NCI-H2081 treated with DMSO at 0.1 percent for 48 hours (cell line): Measurements from ENCODE around the gene CSF1R.
"Not testable (repeated sequence)": the region's sequence is repeated elsewhere in the genome, so short reads cannot be mapped to it uniquely, and the experiment has no call there.

Experiments used
- DNase-seq: peaks from one replicate; lab custom pipeline; 2025; lab: John Stamatoyannopoulos, UW

CSF1R gene

GRCh38 chr5:150103678-150104549 is 17.6 kb upstream of the CSF1R start:
- no peak for DNase-seq

- no peak for DNase-seq
Measured at GRCh38 chr5:150101023-150101422, 14.7 kb upstream of the CSF1R start.

GRCh38 chr5:150097152-150097551 is 10.8 kb upstream of the CSF1R start:
- no peak for DNase-seq

- no peak for DNase-seq
Measured at GRCh38 chr5:150092159-150092787, 5.9 kb upstream of the CSF1R start.

- DNase-seq, result no peak
Measured at GRCh38 chr5:150085191-150085912, 1.0 kb downstream of the CSF1R start.

GRCh38 chr5:150084754-150085153 is 1.6 kb downstream of the CSF1R start:
- not testable (repeated sequence) for DNase-seq

- DNase-seq, result no peak
Measured at GRCh38 chr5:150082889-150083288, 3.5 kb downstream of the CSF1R start.

- no peak for DNase-seq
Measured at GRCh38 chr5:150082374-150082773, 4.0 kb downstream of the CSF1R start.

- DNase-seq, result no peak
Measured at GRCh38 chr5:150081541-150082283, 4.6 kb downstream of the CSF1R start.

GRCh38 chr5:150080696-150081435 is 5.5 kb downstream of the CSF1R start:
- DNase-seq, result no peak

- no peak for DNase-seq
Measured at GRCh38 chr5:150079909-150080461, 6.4 kb downstream of the CSF1R start.

GRCh38 chr5:150078802-150079689 is 7.3 kb downstream of the CSF1R start:
- DNase-seq, result no peak

- DNase-seq, result no peak
Measured at GRCh38 chr5:150077996-150078801, 8.2 kb downstream of the CSF1R start.

GRCh38 chr5:150077060-150077459 is 9.3 kb downstream of the CSF1R start:
- no peak for DNase-seq

- DNase-seq, result no peak
Measured at GRCh38 chr5:150075806-150076205, 10.5 kb downstream of the CSF1R start.

GRCh38 chr5:150075233-150075632 is 11.1 kb downstream of the CSF1R start:
- no peak for DNase-seq

- no peak for DNase-seq
Measured at GRCh38 chr5:150073677-150074076, 12.7 kb downstream of the CSF1R start.

- DNase-seq, result no peak
Measured at GRCh38 chr5:150073086-150073625, 13.2 kb downstream of the CSF1R start.

GRCh38 chr5:150070821-150071220 is 15.5 kb downstream of the CSF1R start:
- no peak for DNase-seq
